SU-DHL-6 (cell line): Measurements from ENCODE around the gene RIMBP2.

Experiments
- CTCF ChIP-seq: fragments of 200-600 bp; sonication (generic); IDR thresholded peaks from one replicate; pipeline ENCODE4 v1.5.1; 2017; ENCODE audit warnings: antibody characterized with exemption, mild to moderate bottlenecking, low read length, moderate library complexity; ENCODE audit not compliant: insufficient read depth, poor library complexity, severe bottlenecking
- EZH2phosphoT487 ChIP-seq: fragments of 200-600 bp; sonication (generic), shearing (Covaris generic); conservative IDR thresholded peaks from 2 replicates; pipeline ENCODE4 v1.6.1; 2018; ENCODE audit warnings: mild to moderate bottlenecking, antibody characterized with exemption, low read length, moderate library complexity, mixed read lengths

GRCh38 chr12:130465046-130465445 lies 251.1 kb downstream of the RIMBP2 start:
- no peak for TF ChIP-seq CTCF
- no peak for TF ChIP-seq EZH2phosphoT487
